ENCODE data around the gene ERC1.
"Not testable (repeated sequence)": the region's sequence is repeated elsewhere in the genome, so short reads cannot be mapped to it uniquely, and the experiment has no call there.

Gene ERC1

DNA sequence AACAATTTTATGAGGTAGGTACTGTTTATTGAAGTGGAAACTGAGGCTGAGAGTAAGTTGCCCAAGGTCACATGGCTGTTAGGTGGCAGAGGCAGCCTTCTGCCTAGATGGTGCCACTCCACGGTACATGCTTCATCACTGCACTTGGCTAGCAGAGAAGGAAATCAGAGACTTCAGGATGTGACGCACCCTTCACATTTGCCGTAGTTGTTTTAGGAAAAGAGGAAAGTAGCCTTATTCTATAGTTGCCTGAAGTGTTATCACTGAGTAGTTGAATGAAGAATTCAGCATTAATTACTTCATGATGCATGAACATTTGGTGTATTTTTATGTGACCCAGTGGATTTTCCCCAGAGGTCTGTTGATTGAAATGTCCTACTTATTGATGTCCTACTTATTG is 55.7 kb downstream of the ERC1 start:
- no peaks in the 10 kb centered on the region for H3K9me2 ChIP-seq (replicated peaks; ENCODE audit: control insufficient read depth, low read length)
- H3K79me2 ChIP-seq (ENCODE audit: control insufficient read depth, low read length) = peaks cover 37% of the 10 kb centered on the region
- H3F3A ChIP-seq (ENCODE audit: control insufficient read depth, insufficient read depth) = peaks cover 2% of the 10 kb centered on the region; the same call in 1 of the 2 replicates
- TF ChIP-seq CTCF (IDR thresholded peaks at IDR 0.05; ENCODE audit: low read depth, low read length, poor library complexity, severe bottlenecking) (no peak), EZH2phosphoT487 (IDR thresholded peaks at IDR 0.05; ENCODE audit: borderline replicate concordance, low read length) (no peak)
- no peaks in the 10 kb centered on the region for H3K27me3 ChIP-seq (ENCODE audit: control insufficient read depth, low read length)
- peaks cover 5% of the 10 kb centered on the region for H4K20me1 ChIP-seq (ENCODE audit: control insufficient read depth, insufficient read depth, low read depth, low read length)
- no peak overlapping the region for H3K27ac ChIP-seq (ENCODE audit: low read depth, low read length)
- no peak overlapping the region for H3K4me2 ChIP-seq (ENCODE audit: low read length)
- no peaks in the 10 kb centered on the region for H3K36me3 ChIP-seq (ENCODE audit: control insufficient read depth, low read length)
- no peaks in the 10 kb centered on the region for H3K9me3 ChIP-seq (ENCODE audit: control insufficient read depth, insufficient read depth, low read length)
- no peaks in the 10 kb centered on the region for H3K4me1 ChIP-seq (ENCODE audit: control insufficient read depth, low read length)
- H3K4me3 ChIP-seq (ENCODE audit: low read length) = no peak overlapping the region

DNA sequence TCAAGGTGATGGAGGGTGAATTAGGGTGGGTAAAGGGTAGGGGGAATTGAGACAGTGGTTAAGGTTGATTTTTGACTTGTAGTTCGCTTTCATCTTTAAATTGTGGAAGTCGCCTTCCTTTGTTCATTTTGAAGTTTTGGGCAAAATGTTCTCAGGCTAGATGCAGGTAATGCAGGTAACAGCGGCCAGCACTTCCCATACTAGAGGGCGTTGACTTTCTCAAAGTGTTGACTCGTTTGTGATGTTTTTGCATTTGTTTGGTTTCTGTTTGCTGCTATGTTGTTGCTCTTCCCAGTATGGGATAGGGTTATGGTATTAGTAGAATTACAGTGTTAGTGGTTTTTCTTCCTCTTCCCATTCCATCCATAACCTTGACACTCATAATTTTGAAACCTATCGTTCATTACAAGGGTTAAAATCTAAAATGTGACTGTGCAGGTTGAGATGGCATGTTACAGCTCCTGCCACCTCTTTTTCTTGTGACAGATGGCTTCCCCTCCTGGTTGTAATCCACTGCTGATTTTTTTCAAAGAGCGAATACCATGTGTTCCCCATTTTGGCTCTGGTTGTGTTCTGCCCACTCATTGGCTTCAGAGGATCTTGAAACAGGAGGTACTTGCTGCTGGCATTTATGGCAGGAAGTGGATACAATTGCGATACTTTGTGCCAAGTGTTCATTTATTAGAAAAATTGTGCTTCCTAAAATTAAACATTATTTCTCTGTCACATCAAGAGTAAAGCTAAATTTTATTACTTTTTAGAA is 57.1 kb downstream of the ERC1 start:
- Histone ChIP-seq H3K27ac (ENCODE audit: low read depth, low read length) (no peak overlapping the region), H3F3A (ENCODE audit: control insufficient read depth, insufficient read depth) (peaks cover 2% of the 10 kb centered on the region; the same call in 1 of the 2 replicates), H3K4me2 (ENCODE audit: low read length) (no peak overlapping the region), H3K4me1 (ENCODE audit: control insufficient read depth, low read length) (no peaks in the 10 kb centered on the region), H3K9me3 (ENCODE audit: control insufficient read depth, insufficient read depth, low read length) (no peaks in the 10 kb centered on the region), H4K20me1 (ENCODE audit: control insufficient read depth, insufficient read depth, low read depth, low read length) (peaks cover 5% of the 10 kb centered on the region), H3K4me3 (ENCODE audit: low read length) (no peak overlapping the region), H3K27me3 (ENCODE audit: control insufficient read depth, low read length) (no peaks in the 10 kb centered on the region), H3K79me2 (ENCODE audit: control insufficient read depth, low read length) (peaks cover 37% of the 10 kb centered on the region), H3K36me3 (ENCODE audit: control insufficient read depth, low read length) (no peaks in the 10 kb centered on the region), H3K9me2 (replicated peaks; ENCODE audit: control insufficient read depth, low read length) (no peaks in the 10 kb centered on the region)
- no peak for TF ChIP-seq EZH2phosphoT487 (IDR thresholded peaks at IDR 0.05; ENCODE audit: borderline replicate concordance, low read length)
- no peak for TF ChIP-seq CTCF (IDR thresholded peaks at IDR 0.05; ENCODE audit: low read depth, low read length, poor library complexity, severe bottlenecking)

DNA sequence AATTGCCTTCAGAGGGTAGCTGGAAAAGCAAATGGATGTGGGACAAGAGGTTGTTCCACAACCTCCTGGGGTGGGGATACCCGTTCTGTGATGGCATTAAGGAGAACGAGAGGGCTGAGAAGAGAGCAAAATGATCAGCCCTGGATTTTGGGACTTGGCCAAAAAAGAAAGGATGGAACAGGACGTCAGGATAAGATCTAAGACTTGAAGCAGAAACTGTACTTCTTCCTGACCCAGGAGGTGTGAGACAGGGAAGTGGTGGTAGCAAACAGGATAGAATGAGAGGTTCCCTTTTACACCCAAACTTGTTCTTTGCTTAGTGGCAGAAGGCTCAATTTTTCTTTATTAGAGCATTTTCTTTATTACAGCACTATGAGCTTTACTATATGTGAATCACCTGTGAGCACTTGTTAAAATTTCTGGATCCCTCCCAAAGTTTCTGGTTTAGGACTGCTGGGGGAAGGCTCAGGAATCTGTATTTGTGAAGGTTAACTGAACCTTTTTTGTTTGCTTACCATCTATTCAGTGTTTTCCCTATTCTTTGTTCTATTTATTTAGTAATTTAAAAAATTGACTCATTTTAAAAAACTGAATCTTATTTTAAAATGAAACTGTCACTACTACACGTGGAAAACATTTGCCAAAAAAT is 59.2 kb downstream of the ERC1 start:
- Histone ChIP-seq H3K27me3 (ENCODE audit: control insufficient read depth, low read length) (no peaks in the 10 kb centered on the region), H3K79me2 (ENCODE audit: control insufficient read depth, low read length) (peaks cover 40% of the 10 kb centered on the region), H3K9me3 (ENCODE audit: control insufficient read depth, insufficient read depth, low read length) (no peaks in the 10 kb centered on the region), H4K20me1 (ENCODE audit: control insufficient read depth, insufficient read depth, low read depth, low read length) (peaks cover 5% of the 10 kb centered on the region), H3K4me3 (ENCODE audit: low read length) (no peak overlapping the region), H3F3A (ENCODE audit: control insufficient read depth, insufficient read depth) (peaks cover 2% of the 10 kb centered on the region; the same call in 1 of the 2 replicates), H3K4me2 (ENCODE audit: low read length) (no peak overlapping the region), H3K36me3 (ENCODE audit: control insufficient read depth, low read length) (no peaks in the 10 kb centered on the region), H3K4me1 (ENCODE audit: control insufficient read depth, low read length) (no peaks in the 10 kb centered on the region), H3K27ac (ENCODE audit: low read depth, low read length) (no peak overlapping the region), H3K9me2 (replicated peaks; ENCODE audit: control insufficient read depth, low read length) (no peaks in the 10 kb centered on the region)
- no peak for TF ChIP-seq CTCF (IDR thresholded peaks at IDR 0.05; ENCODE audit: low read depth, low read length, poor library complexity, severe bottlenecking)
- no peak for TF ChIP-seq EZH2phosphoT487 (IDR thresholded peaks at IDR 0.05; ENCODE audit: borderline replicate concordance, low read length)

DNA sequence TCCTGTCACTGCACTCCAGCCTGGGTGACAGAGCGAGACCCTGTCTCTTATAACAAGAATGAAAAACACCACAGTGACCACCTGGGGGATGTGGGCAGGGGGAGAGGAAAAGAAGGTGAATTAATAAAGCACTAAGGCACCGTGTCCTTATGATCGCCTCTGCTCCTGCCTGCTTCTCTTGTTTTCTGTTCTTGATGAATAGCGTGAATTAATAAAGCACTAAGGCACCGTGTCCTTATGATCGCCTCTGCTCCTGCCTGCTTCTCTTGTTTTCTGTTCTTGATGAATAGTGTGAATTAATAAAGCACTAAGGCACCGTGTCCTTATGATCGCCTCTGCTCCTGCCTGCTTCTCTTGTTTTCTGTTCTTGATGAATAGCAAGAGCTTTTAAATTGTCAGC is 60.6 kb downstream of the ERC1 start:
- not testable (repeated sequence) for H3K9me3 ChIP-seq (ENCODE audit: control insufficient read depth, insufficient read depth, low read length); H3K9me2 ChIP-seq (replicated peaks; ENCODE audit: control insufficient read depth, low read length); H3K4me3 ChIP-seq (ENCODE audit: low read length); H4K20me1 ChIP-seq (ENCODE audit: control insufficient read depth, insufficient read depth, low read depth, low read length); H3F3A ChIP-seq (ENCODE audit: control insufficient read depth, insufficient read depth); H3K4me2 ChIP-seq (ENCODE audit: low read length); H3K36me3 ChIP-seq (ENCODE audit: control insufficient read depth, low read length); H3K27me3 ChIP-seq (ENCODE audit: control insufficient read depth, low read length); H3K4me1 ChIP-seq (ENCODE audit: control insufficient read depth, low read length); H3K27ac ChIP-seq (ENCODE audit: low read depth, low read length)
- peaks cover 37% of the 10 kb centered on the region for H3K79me2 ChIP-seq (ENCODE audit: control insufficient read depth, low read length)

All from DOHH2 (cell line).